DND-41 (cell line): ENCODE results near the gene PLD3.

ENCODE experiments used
- EZH2 ChIP-seq: IDR thresholded peaks from 3 replicates; pipeline ENCODE4 v1.6.1; 2012; ENCODE audit warnings: borderline replicate concordance, low read depth, mild to moderate bottlenecking, moderate library complexity, low read length, inconsistent platforms; ENCODE audit not compliant: severe bottlenecking
- TF ChIP-seq, protein P1 (sequence below): IDR thresholded peaks from 2 replicates; pipeline ENCODE4 v1.5.1; 2012; ENCODE audit warnings: borderline replicate concordance, low read length, moderate library complexity, mild to moderate bottlenecking; ENCODE audit not compliant: poor library complexity, severe bottlenecking; ENCODE audit errors: extremely low read depth

GRCh38 chr19:40314656-40315055, 33.8 kb upstream of the PLD3 start:
- TF ChIP-seq, protein P1, sequence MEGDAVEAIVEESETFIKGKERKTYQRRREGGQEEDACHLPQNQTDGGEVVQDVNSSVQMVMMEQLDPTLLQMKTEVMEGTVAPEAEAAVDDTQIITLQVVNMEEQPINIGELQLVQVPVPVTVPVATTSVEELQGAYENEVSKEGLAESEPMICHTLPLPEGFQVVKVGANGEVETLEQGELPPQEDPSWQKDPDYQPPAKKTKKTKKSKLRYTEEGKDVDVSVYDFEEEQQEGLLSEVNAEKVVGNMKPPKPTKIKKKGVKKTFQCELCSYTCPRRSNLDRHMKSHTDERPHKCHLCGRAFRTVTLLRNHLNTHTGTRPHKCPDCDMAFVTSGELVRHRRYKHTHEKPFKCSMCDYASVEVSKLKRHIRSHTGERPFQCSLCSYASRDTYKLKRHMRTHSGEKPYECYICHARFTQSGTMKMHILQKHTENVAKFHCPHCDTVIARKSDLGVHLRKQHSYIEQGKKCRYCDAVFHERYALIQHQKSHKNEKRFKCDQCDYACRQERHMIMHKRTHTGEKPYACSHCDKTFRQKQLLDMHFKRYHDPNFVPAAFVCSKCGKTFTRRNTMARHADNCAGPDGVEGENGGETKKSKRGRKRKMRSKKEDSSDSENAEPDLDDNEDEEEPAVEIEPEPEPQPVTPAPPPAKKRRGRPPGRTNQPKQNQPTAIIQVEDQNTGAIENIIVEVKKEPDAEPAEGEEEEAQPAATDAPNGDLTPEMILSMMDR = no peak
- TF ChIP-seq EZH2 = no peak
